ENCODE results near the gene KASH5.

GRCh38 chr19:49366110-49366509 lies 21.9 kb upstream of the KASH5 start:
- TF ChIP-seq POLR2A (IDR thresholded peaks at IDR 0.05; ENCODE audit: low read depth, low read length) (no peak), POLR2AphosphoS5 (IDR thresholded peaks at IDR 0.05; ENCODE audit: low read depth, low read length) (no peak)
